HEK293 (cell line): ENCODE measurements around the gene B4GALT3.

Experiments used
- MEIS1 ChIP-seq: sonication (generic); formaldehyde crosslinking; IDR thresholded peaks from 2 replicates; pipeline ENCODE4 v1.8.1; 2022; ENCODE audit warnings: missing genetic modification reagents, mild to moderate bottlenecking, borderline replicate concordance
- MZF1 ChIP-seq: fragments of 450-650 bp; formaldehyde crosslinking; IDR thresholded peaks from 2 replicates; pipeline ENCODE4 v1.5.1; 2017; ENCODE audit warnings: missing biosample characterization, missing genetic modification characterization, borderline replicate concordance
- YY1 ChIP-seq: fragments of 450-650 bp; formaldehyde crosslinking; IDR thresholded peaks from 2 replicates; pipeline ENCODE4 v1.5.1; 2018; ENCODE audit warnings: missing biosample characterization, missing genetic modification characterization
- ZBTB21 ChIP-seq: fragments of 450-650 bp; formaldehyde crosslinking; IDR thresholded peaks from 2 replicates; pipeline ENCODE4 v1.5.1; 2017; ENCODE audit warnings: missing biosample characterization, missing genetic modification characterization
- ZNF2 ChIP-seq: fragments of 450-650 bp; formaldehyde crosslinking; IDR thresholded peaks from 2 replicates; pipeline ENCODE4 v1.5.1; 2016; ENCODE audit warnings: missing biosample characterization, missing genetic modification characterization
- ZNF324 ChIP-seq: fragments of 450-650 bp; formaldehyde crosslinking; IDR thresholded peaks from 2 replicates; pipeline ENCODE4 v1.5.1; 2016; ENCODE audit warnings: missing biosample characterization, missing genetic modification characterization
- ZNF341 ChIP-seq: fragments of 450-650 bp; formaldehyde crosslinking; IDR thresholded peaks from 2 replicates; pipeline ENCODE4; 2016; ENCODE audit warnings: low read depth, missing biosample characterization, missing genetic modification characterization
- ZNF350 ChIP-seq: fragments of 450-650 bp; formaldehyde crosslinking; IDR thresholded peaks from 2 replicates; pipeline ENCODE4 v1.5.0; 2017; ENCODE audit warnings: missing biosample characterization, mild to moderate bottlenecking, missing genetic modification characterization
- ZNF354C ChIP-seq: fragments of 450-650 bp; formaldehyde crosslinking; IDR thresholded peaks from 2 replicates; pipeline ENCODE4 v1.5.1; 2016; ENCODE audit warnings: missing biosample characterization, missing genetic modification characterization, low read depth, borderline replicate concordance
- ZNF610 ChIP-seq: fragments of 450-650 bp; formaldehyde crosslinking; IDR thresholded peaks from 2 replicates; pipeline ENCODE4 v1.5.1; 2016; ENCODE audit warnings: missing biosample characterization, missing genetic modification characterization, borderline replicate concordance
- ZNF629 ChIP-seq: fragments of 450-650 bp; formaldehyde crosslinking; IDR thresholded peaks from 2 replicates; pipeline ENCODE4 v1.5.1; 2017; ENCODE audit warnings: missing biosample characterization, missing genetic modification characterization
- TF ChIP-seq, protein P1 (sequence below): fragments of 450-650 bp; formaldehyde crosslinking; IDR thresholded peaks from 2 replicates; pipeline ENCODE4 v1.5.1; 2016; ENCODE audit warnings: missing biosample characterization, missing genetic modification characterization
- TF ChIP-seq, protein P2 (sequence below): fragments of 450-650 bp; formaldehyde crosslinking; IDR thresholded peaks from 2 replicates; pipeline ENCODE4 v1.5.1; 2016; ENCODE audit warnings: missing biosample characterization, missing genetic modification characterization
- TF ChIP-seq, protein P3 (sequence below): fragments of 450-650 bp; formaldehyde crosslinking; IDR thresholded peaks from 2 replicates; pipeline ENCODE4 v1.5.1; 2016; ENCODE audit warnings: missing biosample characterization, missing genetic modification characterization
- TF ChIP-seq, protein P4 (sequence below): fragments of 450-650 bp; formaldehyde crosslinking; conservative IDR thresholded peaks from 2 replicates; pipeline ENCODE4 v1.5.1; 2016; ENCODE audit warnings: low read depth, missing biosample characterization, missing genetic modification characterization
- TF ChIP-seq, protein P5 (sequence below): fragments of 450-650 bp; formaldehyde crosslinking; IDR thresholded peaks from 2 replicates; pipeline ENCODE4 v1.5.1; 2016; ENCODE audit warnings: missing biosample characterization, missing genetic modification characterization
- TF ChIP-seq, protein P6 (sequence below): fragments of 450-650 bp; formaldehyde crosslinking; IDR thresholded peaks from 2 replicates; pipeline ENCODE4 v1.5.1; 2016; ENCODE audit warnings: missing biosample characterization, missing genetic modification characterization
- TF ChIP-seq, protein P7 (sequence below): fragments of 450-650 bp; formaldehyde crosslinking; IDR thresholded peaks from 2 replicates; pipeline ENCODE4 v1.5.1; 2016; ENCODE audit warnings: missing biosample characterization, missing genetic modification characterization
- TF ChIP-seq, protein P8 (sequence below): sonication (generic); formaldehyde crosslinking; IDR thresholded peaks from 2 replicates; pipeline ENCODE4 v1.8.1; 2022; ENCODE audit warnings: mild to moderate bottlenecking, moderate library complexity, missing genetic modification reagents
- TF ChIP-seq, protein P9 (sequence below): fragments of 450-650 bp; formaldehyde crosslinking; IDR thresholded peaks from 2 replicates; pipeline ENCODE4 v1.5.1; 2016; ENCODE audit warnings: missing biosample characterization, missing genetic modification characterization

Gene B4GALT3

DNA sequence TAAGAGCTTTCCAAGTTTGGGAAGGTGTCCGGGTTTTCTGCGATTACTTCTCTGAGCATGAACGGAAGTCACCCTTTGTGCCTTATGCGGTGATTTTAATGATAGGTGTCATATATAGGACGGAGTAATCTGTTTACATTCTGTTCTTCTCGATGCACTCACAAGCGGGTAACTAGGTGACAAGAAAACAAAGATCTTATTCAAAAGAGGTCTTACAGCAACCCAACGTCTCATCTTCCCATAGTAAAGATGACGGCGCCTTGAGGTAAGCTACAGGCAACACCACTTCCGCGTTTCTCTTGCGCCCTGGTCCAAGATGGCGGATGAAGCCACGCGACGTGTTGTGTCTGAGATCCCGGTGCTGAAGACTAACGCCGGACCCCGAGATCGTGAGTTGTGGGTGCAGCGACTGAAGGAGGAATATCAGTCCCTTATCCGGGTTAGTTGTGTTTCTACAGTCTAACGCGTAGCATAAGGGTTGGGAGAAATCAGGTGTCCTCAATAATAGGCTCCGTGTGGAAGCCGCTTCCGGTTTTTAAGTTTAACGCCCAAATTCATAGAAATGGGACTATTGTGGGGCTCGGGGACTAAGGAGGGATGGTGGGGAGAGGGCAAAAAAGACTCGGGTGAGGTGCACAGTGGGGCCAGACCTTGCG, 23.5 kb downstream of the B4GALT3 start, which contains the start of gene UFC1 (continued):
- TF ChIP-seq, protein P1, sequence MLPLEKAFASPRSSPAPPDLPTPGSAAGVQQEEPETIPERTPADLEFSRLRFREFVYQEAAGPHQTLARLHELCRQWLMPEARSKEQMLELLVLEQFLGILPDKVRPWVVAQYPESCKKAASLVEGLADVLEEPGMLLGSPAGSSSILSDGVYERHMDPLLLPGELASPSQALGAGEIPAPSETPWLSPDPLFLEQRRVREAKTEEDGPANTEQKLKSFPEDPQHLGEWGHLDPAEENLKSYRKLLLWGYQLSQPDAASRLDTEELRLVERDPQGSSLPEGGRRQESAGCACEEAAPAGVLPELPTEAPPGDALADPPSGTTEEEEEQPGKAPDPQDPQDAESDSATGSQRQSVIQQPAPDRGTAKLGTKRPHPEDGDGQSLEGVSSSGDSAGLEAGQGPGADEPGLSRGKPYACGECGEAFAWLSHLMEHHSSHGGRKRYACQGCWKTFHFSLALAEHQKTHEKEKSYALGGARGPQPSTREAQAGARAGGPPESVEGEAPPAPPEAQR (tag by site-specific recombination), result 0 out of 2 replicates have a peak, but pooled peaks have one; percentile 29
- TF ChIP-seq, protein P2, sequence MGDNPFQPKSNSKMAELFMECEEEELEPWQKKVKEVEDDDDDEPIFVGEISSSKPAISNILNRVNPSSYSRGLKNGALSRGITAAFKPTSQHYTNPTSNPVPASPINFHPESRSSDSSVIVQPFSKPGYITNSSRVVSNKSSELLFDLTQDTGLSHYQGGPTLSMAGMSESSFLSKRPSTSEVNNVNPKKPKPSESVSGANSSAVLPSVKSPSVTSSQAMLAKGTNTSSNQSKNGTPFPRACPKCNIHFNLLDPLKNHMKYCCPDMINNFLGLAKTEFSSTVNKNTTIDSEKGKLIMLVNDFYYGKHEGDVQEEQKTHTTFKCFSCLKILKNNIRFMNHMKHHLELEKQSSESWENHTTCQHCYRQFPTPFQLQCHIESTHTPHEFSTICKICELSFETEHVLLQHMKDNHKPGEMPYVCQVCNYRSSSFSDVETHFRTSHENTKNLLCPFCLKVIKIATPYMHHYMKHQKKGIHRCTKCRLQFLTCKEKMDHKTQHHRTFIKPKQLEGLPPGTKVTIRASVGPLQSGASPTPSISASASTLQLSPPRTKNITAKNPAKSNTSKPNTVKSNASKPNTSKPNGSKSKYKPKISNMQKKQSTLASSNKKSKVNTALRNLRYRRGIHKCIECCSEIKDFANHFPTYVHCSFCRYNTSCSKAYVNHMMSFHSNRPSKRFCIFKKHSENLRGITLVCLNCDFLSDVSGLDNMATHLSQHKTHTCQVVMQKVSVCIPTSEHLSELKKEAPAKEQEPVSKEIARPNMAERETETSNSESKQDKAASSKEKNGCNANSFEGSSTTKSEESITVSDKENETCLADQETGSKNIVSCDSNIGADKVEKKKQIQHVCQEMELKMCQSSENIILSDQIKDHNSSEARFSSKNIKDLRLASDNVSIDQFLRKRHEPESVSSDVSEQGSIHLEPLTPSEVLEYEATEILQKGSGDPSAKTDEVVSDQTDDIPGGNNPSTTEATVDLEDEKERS (tag by site-specific recombination), result peak; percentile 71; the same call in 1 of the 2 replicates
- TF ChIP-seq MEIS1 (CRISPR knock-in tag) (no peak), ZNF610 (0 out of 2 replicates have a peak, but pooled peaks have one; percentile 30), ZNF354C (tag by site-specific recombination) (no peak), YY1 (tag by site-specific recombination) (peak; percentile 99), ZNF350 (tag by site-specific recombination) (no peak), ZNF629 (tag by site-specific recombination) (peak; percentile 86), ZBTB21 (tag by site-specific recombination) (peak; percentile 72; the same call in 1 of the 2 replicates), ZNF341 (peak; percentile 31; the same call in 1 of the 2 replicates), ZNF2 (tag by site-specific recombination) (peak; percentile 98), ZNF324 (tag by site-specific recombination) (peak; percentile 97), MZF1 (peak; percentile 85)
- TF ChIP-seq, protein P3, sequence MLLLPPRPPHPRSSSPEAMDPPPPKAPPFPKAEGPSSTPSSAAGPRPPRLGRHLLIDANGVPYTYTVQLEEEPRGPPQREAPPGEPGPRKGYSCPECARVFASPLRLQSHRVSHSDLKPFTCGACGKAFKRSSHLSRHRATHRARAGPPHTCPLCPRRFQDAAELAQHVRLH, result peak; percentile 98
- TF ChIP-seq, protein P4, sequence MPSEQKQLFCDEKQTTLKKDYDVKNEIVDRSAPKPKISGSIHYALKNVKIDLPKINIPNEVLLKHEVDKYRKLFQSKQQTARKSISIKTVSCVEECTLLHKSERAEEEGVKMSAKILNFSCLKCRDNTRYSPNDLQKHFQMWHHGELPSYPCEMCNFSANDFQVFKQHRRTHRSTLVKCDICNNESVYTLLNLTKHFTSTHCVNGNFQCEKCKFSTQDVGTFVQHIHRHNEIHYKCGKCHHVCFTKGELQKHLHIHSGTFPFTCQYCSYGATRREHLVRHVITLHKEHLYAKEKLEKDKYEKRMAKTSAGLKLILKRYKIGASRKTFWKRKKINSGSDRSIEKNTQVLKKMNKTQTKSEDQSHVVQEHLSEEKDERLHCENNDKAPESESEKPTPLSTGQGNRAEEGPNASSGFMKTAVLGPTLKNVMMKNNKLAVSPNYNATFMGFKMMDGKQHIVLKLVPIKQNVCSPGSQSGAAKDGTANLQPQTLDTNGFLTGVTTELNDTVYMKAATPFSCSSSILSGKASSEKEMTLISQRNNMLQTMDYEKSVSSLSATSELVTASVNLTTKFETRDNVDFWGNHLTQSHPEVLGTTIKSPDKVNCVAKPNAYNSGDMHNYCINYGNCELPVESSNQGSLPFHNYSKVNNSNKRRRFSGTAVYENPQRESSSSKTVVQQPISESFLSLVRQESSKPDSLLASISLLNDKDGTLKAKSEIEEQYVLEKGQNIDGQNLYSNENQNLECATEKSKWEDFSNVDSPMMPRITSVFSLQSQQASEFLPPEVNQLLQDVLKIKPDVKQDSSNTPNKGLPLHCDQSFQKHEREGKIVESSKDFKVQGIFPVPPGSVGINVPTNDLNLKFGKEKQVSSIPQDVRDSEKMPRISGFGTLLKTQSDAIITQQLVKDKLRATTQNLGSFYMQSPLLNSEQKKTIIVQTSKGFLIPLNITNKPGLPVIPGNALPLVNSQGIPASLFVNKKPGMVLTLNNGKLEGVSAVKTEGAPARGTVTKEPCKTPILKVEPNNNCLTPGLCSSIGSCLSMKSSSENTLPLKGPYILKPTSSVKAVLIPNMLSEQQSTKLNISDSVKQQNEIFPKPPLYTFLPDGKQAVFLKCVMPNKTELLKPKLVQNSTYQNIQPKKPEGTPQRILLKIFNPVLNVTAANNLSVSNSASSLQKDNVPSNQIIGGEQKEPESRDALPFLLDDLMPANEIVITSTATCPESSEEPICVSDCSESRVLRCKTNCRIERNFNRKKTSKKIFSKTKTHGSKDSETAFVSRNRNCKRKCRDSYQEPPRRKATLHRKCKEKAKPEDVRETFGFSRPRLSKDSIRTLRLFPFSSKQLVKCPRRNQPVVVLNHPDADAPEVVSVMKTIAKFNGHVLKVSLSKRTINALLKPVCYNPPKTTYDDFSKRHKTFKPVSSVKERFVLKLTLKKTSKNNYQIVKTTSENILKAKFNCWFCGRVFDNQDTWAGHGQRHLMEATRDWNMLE (tag by site-specific recombination), result peak; percentile 72
- TF ChIP-seq, protein P5, sequence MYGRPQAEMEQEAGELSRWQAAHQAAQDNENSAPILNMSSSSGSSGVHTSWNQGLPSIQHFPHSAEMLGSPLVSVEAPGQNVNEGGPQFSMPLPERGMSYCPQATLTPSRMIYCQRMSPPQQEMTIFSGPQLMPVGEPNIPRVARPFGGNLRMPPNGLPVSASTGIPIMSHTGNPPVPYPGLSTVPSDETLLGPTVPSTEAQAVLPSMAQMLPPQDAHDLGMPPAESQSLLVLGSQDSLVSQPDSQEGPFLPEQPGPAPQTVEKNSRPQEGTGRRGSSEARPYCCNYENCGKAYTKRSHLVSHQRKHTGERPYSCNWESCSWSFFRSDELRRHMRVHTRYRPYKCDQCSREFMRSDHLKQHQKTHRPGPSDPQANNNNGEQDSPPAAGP, result 0 out of 2 replicates have a peak, but pooled peaks have one; percentile 86
- TF ChIP-seq, protein P6, sequence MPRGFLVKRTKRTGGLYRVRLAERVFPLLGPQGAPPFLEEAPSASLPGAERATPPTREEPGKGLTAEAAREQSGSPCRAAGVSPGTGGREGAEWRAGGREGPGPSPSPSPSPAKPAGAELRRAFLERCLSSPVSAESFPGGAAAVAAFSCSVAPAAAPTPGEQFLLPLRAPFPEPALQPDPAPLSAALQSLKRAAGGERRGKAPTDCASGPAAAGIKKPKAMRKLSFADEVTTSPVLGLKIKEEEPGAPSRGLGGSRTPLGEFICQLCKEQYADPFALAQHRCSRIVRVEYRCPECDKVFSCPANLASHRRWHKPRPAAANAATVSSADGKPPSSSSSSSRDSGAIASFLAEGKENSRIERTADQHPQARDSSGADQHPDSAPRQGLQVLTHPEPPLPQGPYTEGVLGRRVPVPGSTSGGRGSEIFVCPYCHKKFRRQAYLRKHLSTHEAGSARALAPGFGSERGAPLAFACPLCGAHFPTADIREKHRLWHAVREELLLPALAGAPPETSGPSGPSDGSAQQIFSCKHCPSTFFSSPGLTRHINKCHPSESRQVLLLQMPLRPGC (tag by site-specific recombination), result peak; percentile 68; the same call in 1 of the 2 replicates
- TF ChIP-seq, protein P7, sequence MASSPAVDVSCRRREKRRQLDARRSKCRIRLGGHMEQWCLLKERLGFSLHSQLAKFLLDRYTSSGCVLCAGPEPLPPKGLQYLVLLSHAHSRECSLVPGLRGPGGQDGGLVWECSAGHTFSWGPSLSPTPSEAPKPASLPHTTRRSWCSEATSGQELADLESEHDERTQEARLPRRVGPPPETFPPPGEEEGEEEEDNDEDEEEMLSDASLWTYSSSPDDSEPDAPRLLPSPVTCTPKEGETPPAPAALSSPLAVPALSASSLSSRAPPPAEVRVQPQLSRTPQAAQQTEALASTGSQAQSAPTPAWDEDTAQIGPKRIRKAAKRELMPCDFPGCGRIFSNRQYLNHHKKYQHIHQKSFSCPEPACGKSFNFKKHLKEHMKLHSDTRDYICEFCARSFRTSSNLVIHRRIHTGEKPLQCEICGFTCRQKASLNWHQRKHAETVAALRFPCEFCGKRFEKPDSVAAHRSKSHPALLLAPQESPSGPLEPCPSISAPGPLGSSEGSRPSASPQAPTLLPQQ (tag by site-specific recombination), result peak; percentile 77
- TF ChIP-seq, protein P8, sequence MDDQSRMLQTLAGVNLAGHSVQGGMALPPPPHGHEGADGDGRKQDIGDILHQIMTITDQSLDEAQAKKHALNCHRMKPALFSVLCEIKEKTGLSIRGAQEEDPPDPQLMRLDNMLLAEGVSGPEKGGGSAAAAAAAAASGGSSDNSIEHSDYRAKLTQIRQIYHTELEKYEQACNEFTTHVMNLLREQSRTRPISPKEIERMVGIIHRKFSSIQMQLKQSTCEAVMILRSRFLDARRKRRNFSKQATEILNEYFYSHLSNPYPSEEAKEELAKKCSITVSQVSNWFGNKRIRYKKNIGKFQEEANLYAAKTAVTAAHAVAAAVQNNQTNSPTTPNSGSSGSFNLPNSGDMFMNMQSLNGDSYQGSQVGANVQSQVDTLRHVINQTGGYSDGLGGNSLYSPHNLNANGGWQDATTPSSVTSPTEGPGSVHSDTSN (CRISPR knock-in tag), result no peak
- TF ChIP-seq, protein P9, sequence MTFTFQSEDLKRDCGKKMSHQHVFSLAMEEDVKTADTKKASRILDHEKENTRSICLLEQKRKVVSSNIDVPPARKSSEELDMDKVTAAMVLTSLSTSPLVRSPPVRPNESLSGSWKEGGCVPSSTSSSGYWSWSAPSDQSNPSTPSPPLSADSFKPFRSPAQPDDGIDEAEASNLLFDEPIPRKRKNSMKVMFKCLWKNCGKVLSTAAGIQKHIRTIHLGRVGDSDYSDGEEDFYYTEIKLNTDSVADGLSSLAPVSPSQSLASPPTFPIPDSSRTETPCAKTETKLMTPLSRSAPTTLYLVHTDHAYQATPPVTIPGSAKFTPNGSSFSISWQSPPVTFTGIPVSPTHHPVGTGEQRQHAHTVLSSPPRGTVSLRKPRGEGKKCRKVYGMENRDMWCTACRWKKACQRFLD (tag by site-specific recombination), result no peak
